Gastrocnemius medialis (tissue), 4 donors: Measurements from ENCODE around the gene S100A7A. TPM values are rescaled to one million over a fixed set of nuclear protein-coding genes. Genes with fewer than 3 reads are reported as not detected.

Experiments used
- ATAC-seq, 2 donors: fragments of 150-250 bp; one replicate each; pipeline ENCODE4 v1.9.1; 2016
- DNase-seq, 2 donors: peaks; one replicate each; pipeline ENCODE4 v3.0.0-alpha.2; 2019
- H3K27ac ChIP-seq, 4 donors: fragments of 200-600 bp; sonication (generic); 1 replicate in 1 of 4; 2 replicates in 3 of 4; pipeline ENCODE4 v1.5.1; 2016 to 2018; ENCODE audit warnings: mild to moderate bottlenecking in 2 of 4, moderate library complexity in 1 of 4
- H3K27me3 ChIP-seq, 3 donors: fragments of 200-600 bp; sonication (generic) in 2 of 3; 1 replicate in 1 of 3; 2 replicates in 2 of 3; pipeline versions ENCODE4 v1.5.1 to v1.6.0; 2016 to 2019; ENCODE audit warnings: mild to moderate bottlenecking in 1 of 3, moderate library complexity in 1 of 3
- H3K36me3 ChIP-seq, 2 donors: fragments of 200-600 bp; sonication (generic) in 1 of 2; one replicate each; pipeline ENCODE4 v1.5.1; 2017 to 2018
- H3K4me1 ChIP-seq, 2 donors: fragments of 200-600 bp; sonication (generic) in 1 of 2; one replicate each; pipeline ENCODE4 v1.5.1; 2016 to 2017; ENCODE audit warnings: mild to moderate bottlenecking in 2 of 2
- H3K4me3 ChIP-seq, 4 donors: fragments of 200-600 bp; sonication (generic) in 3 of 4; 1 replicate in 1 of 4; 2 replicates in 3 of 4; pipeline ENCODE4 v1.5.1; 2016 to 2019; ENCODE audit warnings: mild to moderate bottlenecking in 2 of 4
- H3K9me3 ChIP-seq, 3 donors: fragments of 200-600 bp; sonication (generic) in 2 of 3; 1 replicate in 1 of 3; 2 replicates in 2 of 3; pipeline ENCODE4 v1.5.1; 2016 to 2019
- CTCF ChIP-seq, 5 experiments: fragments of 450-650 bp in 3 of 5; fragments of 200-600 bp in 2 of 5; sonication (generic) in 2 of 5; IDR thresholded peaks in 4 of 5; conservative IDR thresholded peaks in 1 of 5; 1 replicate in 4 of 5; 2 replicates in 1 of 5; pipeline ENCODE4 v1.5.1; 2016 to 2019; ENCODE audit warnings: antibody characterized with exemption in 5 of 5, mild to moderate bottlenecking in 3 of 5, moderate library complexity in 3 of 5
- POLR2A ChIP-seq, 2 donors: fragments of 450-650 bp; IDR thresholded peaks; one replicate each; pipeline ENCODE4 v1.6.1; 2017; ENCODE audit warnings: antibody characterized with exemption in 2 of 2, mild to moderate bottlenecking in 2 of 2, moderate library complexity in 2 of 2
- in situ Hi-C, 4 donors: fragments of 200-750 bp; cut with MboI; loops; one replicate each; pipeline versions ENCODE4 v1.15.0 to v1.8.0; 2017; ENCODE audit warnings: low sequenced_read_pairs in 4 of 4
- intact Hi-C: fragments of 100-400 bp; cut with DNase I; formaldehyde crosslinking; loops from one replicate; pipeline ENCODE4 v1.15.1; 2023; ENCODE audit warnings: low total_unique reads
- total RNA-seq, 4 donors: library from RNA; depleted of rRNA; stranded (reverse); fragments of >200 nt; gene quantifications; one replicate each; pipeline versions ENCODE4 v1.1.0 to v1.2.3, GENCODE V29; 2016

The S100A7A gene
- total RNA-seq, 4 donors from 2014 or later = not detected

- H3K9me3 ChIP-seq = no peaks in the 10 kb centered on the region
- ATAC-seq (no peak), DNase-seq (no peak)
- TF ChIP-seq CTCF (IDR thresholded peaks at IDR 0.05 in 4 of 5, conservative IDR thresholded peaks at IDR 0.05 in 1 of 5) = no peak
- no peak for TF ChIP-seq POLR2A (IDR thresholded peaks at IDR 0.05)
- no peak overlapping the region for H3K27ac ChIP-seq
- intact Hi-C loops = no loop called here
- no peaks in the 10 kb centered on the region for H3K27me3 ChIP-seq
- H3K36me3 ChIP-seq = no peaks in the 10 kb centered on the region
- in situ Hi-C loops = loop anchor here in 2 of 4 donors (25.0 kb wide), 2 partner anchors 366 to 641 kb away; partner anchors contain the start of gene INTS3 (in 1 of the 2)
- no peaks in the 10 kb centered on the region for H3K4me1 ChIP-seq
- H3K4me3 ChIP-seq = no peak overlapping the region
Measured at GRCh38 chr1:153371231-153371630, 45.1 kb upstream of the S100A7A start.

- Histone ChIP-seq H3K4me3 (no peak overlapping the region), H3K27me3 (no peaks in the 10 kb centered on the region), H3K4me1 (no peaks in the 10 kb centered on the region), H3K36me3 (no peaks in the 10 kb centered on the region), H3K27ac (no peak overlapping the region), H3K9me3 (no peaks in the 10 kb centered on the region)
- no peak for DNase-seq
- intact Hi-C loops (no loop called here), in situ Hi-C loops (loop anchor here in 2 of 4 donors (25.0 kb wide), 2 partner anchors 365 to 640 kb away; partner anchors contain the start of gene INTS3 (in 1 of the 2))
- ATAC-seq = no peak
- TF ChIP-seq POLR2A (IDR thresholded peaks at IDR 0.05) (no peak), CTCF (IDR thresholded peaks at IDR 0.05 in 4 of 5, conservative IDR thresholded peaks at IDR 0.05 in 1 of 5) (no peak)
Measured at GRCh38 chr1:153372571-153372970, 43.7 kb upstream of the S100A7A start.

- Histone ChIP-seq H3K27ac (no peak overlapping the region), H3K4me3 (no peak overlapping the region), H3K36me3 (no peaks in the 10 kb centered on the region), H3K9me3 (no peaks in the 10 kb centered on the region), H3K4me1 (no peaks in the 10 kb centered on the region), H3K27me3 (no peaks in the 10 kb centered on the region)
- intact Hi-C loops (no loop called here), in situ Hi-C loops (loop anchor here in 2 of 4 donors (25.0 kb wide), 2 partner anchors 363 to 638 kb away; partner anchors contain the start of gene INTS3 (in 1 of the 2))
- no peak for DNase-seq
- ATAC-seq = no peak
- TF ChIP-seq CTCF (IDR thresholded peaks at IDR 0.05 in 4 of 5, conservative IDR thresholded peaks at IDR 0.05 in 1 of 5) (no peak), POLR2A (IDR thresholded peaks at IDR 0.05) (no peak)
Measured at GRCh38 chr1:153374071-153374470, 42.2 kb upstream of the S100A7A start.

GRCh38 chr1:153375511-153375910 lies 40.8 kb upstream of the S100A7A start, which contains the start of gene S100A12:
S100A12 (minus strand) TSS chr1:153375621; CDS start chr1:153374592, 1,029 bp downstream.
- no peak for TF ChIP-seq CTCF (IDR thresholded peaks at IDR 0.05 in 4 of 5, conservative IDR thresholded peaks at IDR 0.05 in 1 of 5)
- TF ChIP-seq POLR2A (IDR thresholded peaks at IDR 0.05) = no peak
- H3K4me3 ChIP-seq = no peak within 1 kb of the TSS
- in situ Hi-C loops = no loop called here
- intact Hi-C loops = no loop called here
- no peak within 1 kb of the TSS for H3K27ac ChIP-seq
- peak; percentile 78 to 79 for ATAC-seq
- H3K4me1 ChIP-seq = no peaks in the 10 kb centered on the region
- H3K9me3 ChIP-seq = no peaks in the 10 kb centered on the region
- H3K36me3 ChIP-seq = no peaks in the 10 kb centered on the region
- DNase-seq = no peak
- H3K27me3 ChIP-seq = no peaks in the 10 kb centered on the region

- Histone ChIP-seq H3K36me3 (no peaks in the 10 kb centered on the region), H3K9me3 (no peaks in the 10 kb centered on the region), H3K4me1 (no peaks in the 10 kb centered on the region), H3K27me3 (no peaks in the 10 kb centered on the region), H3K27ac (no peak overlapping the region), H3K4me3 (no peak overlapping the region)
- intact Hi-C loops (no loop called here), in situ Hi-C loops (no loop called here)
- no peak for ATAC-seq
- no peak for DNase-seq
- no peak for TF ChIP-seq POLR2A (IDR thresholded peaks at IDR 0.05)
- TF ChIP-seq CTCF (IDR thresholded peaks at IDR 0.05 in 4 of 5, conservative IDR thresholded peaks at IDR 0.05 in 1 of 5) = no peak
Measured at GRCh38 chr1:153379591-153379990, 36.7 kb upstream of the S100A7A start.
